ENCODE data around the gene IGF2R. TPM values are rescaled to one million over a fixed set of nuclear protein-coding genes. Genes with fewer than 3 reads are reported as not detected.

Gene IGF2R
- total RNA-seq, 1 experiment from 2014 or later, result 29.8 TPM

GRCh38 chr6:160044687-160045086 lies 75.8 kb downstream of the IGF2R start:
- DNase-seq (ENCODE audit: low spot score), result no peak

GRCh38 chr6:160048471-160048870 lies 79.6 kb downstream of the IGF2R start:
- DNase-seq (ENCODE audit: low spot score), result no peak

GRCh38 chr6:160049346-160049745 lies 80.5 kb downstream of the IGF2R start:
- no peak for DNase-seq (ENCODE audit: low spot score)

- no peak for DNase-seq (ENCODE audit: low spot score)
Observed at GRCh38 chr6:160050022-160050421, 81.1 kb downstream of the IGF2R start.

GRCh38 chr6:160051390-160051789 lies 82.5 kb downstream of the IGF2R start:
- DNase-seq (ENCODE audit: low spot score), result no peak

- no peak for DNase-seq (ENCODE audit: low spot score)
Observed at GRCh38 chr6:160054271-160054670, 85.4 kb downstream of the IGF2R start.

- no peak for DNase-seq (ENCODE audit: low spot score)
Observed at GRCh38 chr6:160054913-160055312, 86.0 kb downstream of the IGF2R start.

GRCh38 chr6:160055378-160055777 lies 86.5 kb downstream of the IGF2R start:
- DNase-seq (ENCODE audit: low spot score), result no peak

- no peak for DNase-seq (ENCODE audit: low spot score)
Observed at GRCh38 chr6:160055813-160056212, 86.9 kb downstream of the IGF2R start.

GRCh38 chr6:160057080-160057479 lies 88.2 kb downstream of the IGF2R start:
- DNase-seq (ENCODE audit: low spot score), result no peak

- DNase-seq (ENCODE audit: low spot score), result no peak
Observed at GRCh38 chr6:160058603-160059215, 89.8 kb downstream of the IGF2R start.

- DNase-seq (ENCODE audit: low spot score), result no peak
Observed at GRCh38 chr6:160060221-160060620, 91.3 kb downstream of the IGF2R start.

GRCh38 chr6:160060920-160061447 lies 92.1 kb downstream of the IGF2R start:
- no peak for DNase-seq (ENCODE audit: low spot score)

GRCh38 chr6:160063771-160064413 lies 95.0 kb downstream of the IGF2R start:
- DNase-seq (ENCODE audit: low spot score), result no peak

GRCh38 chr6:160065200-160065599 lies 96.3 kb downstream of the IGF2R start:
- no peak for DNase-seq (ENCODE audit: low spot score)

GRCh38 chr6:160067564-160067963 lies 98.7 kb downstream of the IGF2R start:
- no peak for DNase-seq (ENCODE audit: low spot score)

GRCh38 chr6:160068346-160068745 lies 99.5 kb downstream of the IGF2R start:
- DNase-seq (ENCODE audit: low spot score), result no peak

GRCh38 chr6:160069050-160069454 lies 100.2 kb downstream of the IGF2R start:
- DNase-seq (ENCODE audit: low spot score), result no peak

GRCh38 chr6:160069459-160069858 lies 100.6 kb downstream of the IGF2R start:
- DNase-seq (ENCODE audit: low spot score), result no peak

- DNase-seq (ENCODE audit: low spot score), result no peak
Observed at GRCh38 chr6:160070427-160070826, 101.5 kb downstream of the IGF2R start.

- no peak for DNase-seq (ENCODE audit: low spot score)
Observed at GRCh38 chr6:160070831-160071230, 101.9 kb downstream of the IGF2R start.

GRCh38 chr6:160071805-160072690 lies 103.2 kb downstream of the IGF2R start:
- no peak for DNase-seq (ENCODE audit: low spot score)
